Central memory CD8-positive, alpha-beta T cell (primary cell): ENCODE measurements around the gene HYAL2.
A peak's percentile ranks its signal among the peaks of the same experiment; 100 is the strongest.
"Not testable (repeated sequence)": the region's sequence is repeated elsewhere in the genome, so short reads cannot be mapped to it uniquely, and the experiment has no call there.

Source experiments
- ATAC-seq: fragments of 150-1000 bp; cut with Tn5 transposase; replicated peaks from 2 replicates; pipeline ENCODE4 v1.10.0; 2022; ENCODE audit warnings: mild to moderate bottlenecking, moderate FRiP score, moderate number of reproducible peaks; ENCODE audit not compliant: poor library complexity, severe bottlenecking; ENCODE audit errors: extremely low read depth
- DNase-seq, 2 donors: peaks; one replicate each; pipeline ENCODE4 v3.0.0; 2021; ENCODE audit warnings: low spot score in 2 of 2
- H3K27ac Mint-ChIP-seq: one replicate; pipeline ENCODE4 v1.8.0; 2022; ENCODE audit warnings: low read depth, mild to moderate bottlenecking, moderate library complexity, mixed read lengths
- H3K27me3 Mint-ChIP-seq: one replicate; pipeline ENCODE4 v1.8.0; 2022; ENCODE audit warnings: mixed read lengths
- H3K36me3 Mint-ChIP-seq: one replicate; pipeline ENCODE4 v1.8.0; 2022; ENCODE audit warnings: mild to moderate bottlenecking, moderate library complexity, mixed read lengths; ENCODE audit not compliant: insufficient read depth
- H3K4me1 Mint-ChIP-seq: one replicate; pipeline ENCODE4 v1.8.0; 2022; ENCODE audit warnings: mixed read lengths
- H3K4me3 Mint-ChIP-seq: one replicate; pipeline ENCODE4 v1.8.0; 2022; ENCODE audit warnings: mild to moderate bottlenecking, moderate library complexity, mixed read lengths
- H3K9me3 Mint-ChIP-seq: one replicate; pipeline ENCODE4 v1.8.0; 2022; ENCODE audit warnings: mixed read lengths

Gene HYAL2

DNA sequence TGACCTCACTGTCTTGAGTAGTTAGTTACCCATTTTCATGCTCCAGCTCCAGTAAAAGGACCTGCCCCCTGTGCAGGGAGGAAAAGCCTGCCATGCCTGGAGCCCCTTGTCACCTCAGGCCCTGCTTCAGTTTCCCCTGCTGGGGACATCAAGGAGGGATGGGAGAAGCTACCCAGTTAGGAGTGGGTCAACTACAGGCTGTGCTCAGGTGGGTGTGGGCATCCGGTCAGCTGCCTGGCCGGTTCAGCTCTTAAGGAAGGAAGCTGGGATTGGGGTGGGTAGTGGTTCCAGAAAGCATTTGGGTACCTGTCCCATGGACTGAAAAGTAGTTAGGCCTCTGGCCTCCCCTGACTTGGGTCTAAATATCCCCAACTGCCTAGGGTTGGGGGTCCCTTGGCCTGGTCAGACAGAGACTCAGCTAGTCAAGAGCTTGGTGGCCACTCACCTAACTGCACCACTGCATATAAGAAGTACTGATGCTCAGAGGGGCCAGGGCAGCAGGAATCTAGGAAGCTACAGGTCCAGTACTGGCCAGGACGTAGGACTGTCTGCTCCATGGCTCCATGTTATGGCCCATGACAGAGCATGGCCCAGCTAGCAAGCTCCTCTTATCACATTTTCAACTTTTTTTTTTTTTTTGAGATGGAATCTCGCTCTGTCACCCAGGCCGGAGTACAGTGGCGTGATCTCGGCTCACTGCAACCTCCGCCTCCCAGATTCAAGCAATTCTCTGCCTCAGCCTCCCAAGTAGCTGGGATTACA lies 43.1 kb downstream of the HYAL2 start:
- Mint-ChIP-seq H3K36me3 (no peaks in the 10 kb centered on the region), H3K27ac (no peak overlapping the region), H3K4me1 (peaks cover 14% of the 10 kb centered on the region), H3K4me3 (no peak overlapping the region), H3K27me3 (peaks cover 37% of the 10 kb centered on the region), H3K9me3 (no peaks in the 10 kb centered on the region)
- ATAC-seq (no peak), DNase-seq (no peak)

DNA sequence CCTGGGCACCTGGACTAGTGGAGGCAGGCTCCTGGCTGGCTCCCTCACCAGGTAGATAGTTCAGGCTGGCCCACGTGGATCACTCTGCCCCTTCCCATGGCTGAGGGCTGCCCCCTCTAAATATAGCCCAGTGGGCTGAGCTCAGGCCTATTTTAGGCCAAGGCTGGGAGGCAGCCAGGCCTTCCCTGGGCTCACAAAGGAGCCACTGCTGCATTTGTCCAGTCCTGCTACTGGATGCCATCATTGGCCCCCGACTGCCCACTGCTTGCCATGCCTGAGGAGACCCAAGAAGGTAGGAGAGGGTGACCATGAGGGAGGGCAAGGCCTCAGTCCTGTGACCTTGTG lies 43.7 kb downstream of the HYAL2 start, which contains the start of gene LSMEM2:
TSS of gene LSMEM2 (plus strand) at position 208 of the 345 bp plus-strand sequence. CDS start at position 235, 27 bp downstream.
- Mint-ChIP-seq H3K27ac (no peak within 1 kb of the TSS), H3K36me3 (peaks cover 4% of the 10 kb centered on the region), H3K9me3 (no peaks in the 10 kb centered on the region), H3K27me3 (peaks cover 43% of the 10 kb centered on the region), H3K4me3 (no peak within 1 kb of the TSS), H3K4me1 (peaks cover 19% of the 10 kb centered on the region)
- ATAC-seq (no peak), DNase-seq (no peak)

DNA sequence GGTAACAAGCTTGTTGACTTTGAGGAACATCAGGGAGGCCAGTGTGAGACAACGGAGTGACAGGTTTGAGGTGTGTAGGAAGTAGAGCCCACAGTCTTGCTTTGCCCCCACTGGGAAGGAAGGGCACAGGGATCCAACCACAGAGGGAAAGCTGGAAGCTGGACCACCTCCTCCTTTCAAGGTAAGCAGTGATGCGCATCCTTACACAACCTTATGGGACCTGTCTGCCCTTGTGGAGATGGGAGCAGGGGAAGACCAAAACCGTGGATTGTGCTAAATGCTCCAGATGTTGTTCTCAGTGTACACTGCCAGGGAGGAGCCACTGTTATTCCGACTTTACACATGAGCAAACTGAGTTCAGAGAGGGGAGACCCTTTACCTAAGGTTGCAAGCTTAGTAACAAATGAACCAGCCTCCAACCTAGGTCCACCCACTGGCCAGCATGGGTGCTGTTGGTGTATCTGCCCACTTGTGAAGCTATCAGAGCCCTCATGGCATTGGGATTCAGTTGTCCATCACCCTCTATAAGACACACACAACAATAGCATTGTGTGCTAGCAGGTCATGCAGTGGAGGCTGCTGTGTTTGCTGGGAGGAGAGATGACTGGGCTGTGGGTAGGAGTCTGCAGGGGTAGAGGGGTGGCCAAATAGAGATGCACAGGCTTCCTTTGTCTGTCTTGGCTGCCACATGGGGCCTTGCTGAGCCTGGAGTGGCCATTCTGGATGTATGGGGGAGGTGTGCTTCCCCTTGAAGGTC lies 44.2 kb downstream of the HYAL2 start:
- Mint-ChIP-seq H3K36me3 (peaks cover 4% of the 10 kb centered on the region), H3K9me3 (no peaks in the 10 kb centered on the region), H3K27me3 (peaks cover 46% of the 10 kb centered on the region), H3K4me1 (peaks cover 19% of the 10 kb centered on the region), H3K4me3 (no peak overlapping the region), H3K27ac (no peak overlapping the region)
- ATAC-seq: no peak
- DNase-seq: no peak

DNA sequence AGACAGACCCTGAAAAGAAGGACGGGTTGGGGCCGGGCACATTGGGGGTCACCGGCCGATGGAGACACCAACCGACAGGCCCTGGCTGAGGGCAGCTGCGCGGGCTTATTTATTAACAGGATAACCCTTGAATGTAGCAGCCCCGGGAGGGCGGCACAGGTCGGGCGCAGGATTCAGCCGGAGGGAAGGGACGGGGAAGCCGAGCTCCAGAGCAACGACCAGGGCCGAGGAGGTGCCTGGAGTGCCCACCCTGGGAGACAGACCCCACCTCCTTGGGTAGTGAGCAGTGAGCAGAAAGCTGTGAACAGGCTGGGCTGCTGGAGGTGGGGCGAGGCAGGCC lies 45.8 kb downstream of the HYAL2 start:
- Mint-ChIP-seq H3K27me3 (peaks cover 53% of the 10 kb centered on the region), H3K9me3 (no peaks in the 10 kb centered on the region), H3K4me3 (no peak overlapping the region), H3K36me3 (peaks cover 10% of the 10 kb centered on the region), H3K27ac (no peak overlapping the region), H3K4me1 (peaks cover 25% of the 10 kb centered on the region)
- DNase-seq (no peak), ATAC-seq (no peak)

DNA sequence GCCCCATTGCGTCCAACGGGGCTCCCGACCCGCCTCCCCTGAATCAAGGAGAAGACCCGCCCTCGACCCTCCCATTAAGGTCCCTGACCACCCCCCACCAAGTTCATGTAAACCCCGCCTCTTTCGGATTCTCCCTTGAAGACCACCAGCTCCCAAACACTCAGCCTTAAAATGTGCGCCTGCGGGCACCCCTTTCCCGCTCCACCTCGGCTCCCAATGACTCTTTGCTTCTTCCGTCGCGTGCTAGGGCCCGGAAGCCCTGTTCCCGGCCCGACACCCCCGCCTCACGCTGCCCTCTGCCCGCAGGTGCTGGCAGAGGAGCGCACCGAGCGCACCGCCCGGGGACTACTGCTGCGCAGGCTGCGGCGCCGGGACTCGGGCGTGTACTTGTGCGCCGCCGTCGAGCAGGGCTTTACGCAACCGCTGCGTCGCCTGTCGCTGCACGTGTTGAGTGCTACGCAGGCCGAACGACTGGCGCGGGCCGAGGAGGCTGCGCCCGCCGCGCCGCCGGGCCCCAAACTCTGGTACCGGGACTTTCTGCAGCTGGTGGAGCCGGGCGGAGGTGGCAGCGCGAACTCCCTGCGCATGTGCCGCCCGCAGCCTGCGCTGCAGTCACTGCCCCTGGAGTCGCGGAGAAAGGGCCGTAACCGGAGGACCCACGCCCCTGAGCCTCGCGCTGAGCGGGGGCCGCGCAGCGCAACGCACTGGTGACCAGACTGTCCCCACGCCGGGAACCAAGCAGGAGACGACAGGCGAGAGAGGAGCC lies 46.4 kb downstream of the HYAL2 start:
- Mint-ChIP-seq H3K4me3 (peak overlapping the region; percentile 32), H3K36me3 (peaks cover 10% of the 10 kb centered on the region), H3K4me1 (peaks cover 25% of the 10 kb centered on the region), H3K9me3 (no peaks in the 10 kb centered on the region), H3K27ac (no peak overlapping the region), H3K27me3 (peaks cover 53% of the 10 kb centered on the region)
- DNase-seq: no peak
- no peak for ATAC-seq

- H3K36me3 Mint-ChIP-seq: peaks cover 10% of the 10 kb centered on the region
- peaks cover 53% of the 10 kb centered on the region for H3K27me3 Mint-ChIP-seq
- H3K27ac Mint-ChIP-seq: no peak overlapping the region
- no peak for ATAC-seq
- no peak for DNase-seq
- H3K4me3 Mint-ChIP-seq: peak overlapping the region; percentile 32
- no peaks in the 10 kb centered on the region for H3K9me3 Mint-ChIP-seq
- peaks cover 25% of the 10 kb centered on the region for H3K4me1 Mint-ChIP-seq
These were observed 47.2 kb downstream of the HYAL2 start for GRCh38 chr3:50275141-50275995.

DNA sequence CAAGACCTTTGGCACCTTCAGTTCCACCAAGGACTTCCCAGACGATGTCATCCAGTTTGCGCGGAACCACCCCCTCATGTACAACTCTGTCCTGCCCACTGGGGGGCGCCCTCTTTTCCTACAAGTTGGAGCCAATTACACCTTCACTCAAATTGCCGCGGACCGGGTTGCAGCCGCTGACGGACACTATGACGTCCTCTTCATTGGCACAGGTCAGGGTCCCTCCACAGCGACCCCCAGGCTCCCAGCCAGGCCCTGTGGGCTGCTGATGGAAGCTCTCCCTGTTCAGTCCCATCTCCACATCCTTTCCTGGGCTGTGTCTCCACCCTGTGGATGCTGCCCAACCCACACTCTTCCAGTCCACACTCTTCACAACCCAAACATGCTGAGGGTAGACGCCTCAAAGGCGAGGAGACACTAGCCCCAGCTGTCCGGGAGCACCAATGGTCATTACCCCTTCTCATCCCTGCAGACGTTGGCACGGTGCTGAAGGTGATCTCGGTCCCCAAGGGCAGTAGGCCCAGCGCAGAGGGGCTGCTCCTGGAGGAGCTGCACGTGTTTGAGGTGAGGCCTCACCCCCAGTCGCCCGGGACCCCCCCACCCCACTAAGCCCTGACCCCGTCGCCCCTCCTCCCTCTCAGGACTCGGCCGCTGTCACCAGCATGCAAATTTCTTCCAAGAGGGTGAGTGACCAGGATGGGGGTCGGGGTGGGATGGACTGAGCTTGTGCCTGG lies 48.0 kb downstream of the HYAL2 start:
- Mint-ChIP-seq H3K4me1 (peaks cover 25% of the 10 kb centered on the region), H3K36me3 (peaks cover 10% of the 10 kb centered on the region), H3K4me3 (peak overlapping the region; percentile 32), H3K9me3 (no peaks in the 10 kb centered on the region), H3K27ac (no peak overlapping the region), H3K27me3 (peaks cover 53% of the 10 kb centered on the region)
- peak; percentile 62 to 70 for DNase-seq
- ATAC-seq: peak; percentile 52

DNA sequence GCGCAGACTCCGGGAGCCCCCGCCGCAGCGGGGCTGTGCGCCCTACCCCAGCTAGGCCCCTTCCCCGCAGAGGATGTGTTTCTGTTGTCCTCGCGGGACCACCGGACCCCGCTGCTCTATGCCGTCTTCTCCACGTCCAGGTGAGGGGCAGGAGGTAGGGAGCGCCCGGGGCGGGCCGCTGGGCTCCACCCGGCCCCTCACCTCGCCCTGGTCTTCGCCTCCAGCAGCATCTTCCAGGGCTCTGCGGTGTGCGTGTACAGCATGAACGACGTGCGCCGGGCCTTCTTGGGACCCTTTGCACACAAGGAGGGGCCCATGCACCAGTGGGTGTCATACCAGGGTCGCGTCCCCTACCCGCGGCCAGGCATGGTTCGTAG lies 48.9 kb downstream of the HYAL2 start:
- Mint-ChIP-seq H3K9me3 (no peaks in the 10 kb centered on the region), H3K4me3 (no peak overlapping the region), H3K36me3 (peaks cover 10% of the 10 kb centered on the region), H3K27me3 (peaks cover 53% of the 10 kb centered on the region), H3K4me1 (peaks cover 25% of the 10 kb centered on the region), H3K27ac (no peak overlapping the region)
- ATAC-seq (no peak), DNase-seq (no peak)

GRCh38 chr3:50272911-50273688 lies 49.4 kb downstream of the HYAL2 start:
- peaks cover 25% of the 10 kb centered on the region for H3K4me1 Mint-ChIP-seq

DNA sequence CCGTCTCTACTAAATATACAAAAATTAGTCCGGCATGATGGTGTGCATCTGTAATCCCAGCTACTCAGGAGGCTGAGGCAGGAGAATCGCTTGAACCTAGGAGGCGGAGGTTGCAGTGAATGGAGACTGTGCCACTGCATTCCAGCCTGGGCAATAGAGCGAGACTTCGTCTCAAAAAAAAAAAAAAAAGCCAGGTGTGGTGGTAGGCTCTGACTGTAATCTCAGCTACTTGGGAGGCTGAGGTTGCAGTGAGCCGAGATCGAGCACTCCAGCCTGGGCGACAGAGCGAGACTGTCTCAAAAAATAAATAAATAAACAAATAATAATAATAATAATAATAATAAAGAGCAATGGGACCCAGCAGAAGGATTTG lies 50.0 kb downstream of the HYAL2 start:
- not testable (repeated sequence) for H3K27ac Mint-ChIP-seq, H3K4me3 Mint-ChIP-seq, DNase-seq, H3K9me3 Mint-ChIP-seq, ATAC-seq
- Mint-ChIP-seq H3K4me1 (peaks cover 25% of the 10 kb centered on the region), H3K27me3 (peaks cover 42% of the 10 kb centered on the region), H3K36me3 (peaks cover 10% of the 10 kb centered on the region)

More at GRCh38 chr3:50272911-50273688, 49.4 kb downstream of the HYAL2 start:
- no peak overlapping the region for H3K27ac Mint-ChIP-seq
- H3K4me3 Mint-ChIP-seq: peak overlapping the region; percentile 67
- peak; percentile 76 to 93 for DNase-seq
- H3K36me3 Mint-ChIP-seq: peaks cover 10% of the 10 kb centered on the region
- ATAC-seq: peak; percentile 76
- H3K9me3 Mint-ChIP-seq: no peaks in the 10 kb centered on the region
- peaks cover 47% of the 10 kb centered on the region for H3K27me3 Mint-ChIP-seq

- DNase-seq (no peak), ATAC-seq (no peak)
- H3K9me3 Mint-ChIP-seq: no peaks in the 10 kb centered on the region
- no peak overlapping the region for H3K27ac Mint-ChIP-seq
- peaks cover 13% of the 10 kb centered on the region for H3K36me3 Mint-ChIP-seq
- H3K27me3 Mint-ChIP-seq: peaks cover 36% of the 10 kb centered on the region
- no peak overlapping the region for H3K4me3 Mint-ChIP-seq
- peaks cover 25% of the 10 kb centered on the region for H3K4me1 Mint-ChIP-seq
These were observed 51.1 kb downstream of the HYAL2 start for GRCh38 chr3:50271314-50271936.
